GM13976 (cell line): ENCODE results near the gene CHN2.

Experiments used
- DNase-seq: peaks from one replicate; pipeline ENCODE4 v3.0.0; 2012; ENCODE audit warnings: low spot score
- CTCF ChIP-seq: IDR thresholded peaks from 2 replicates; pipeline ENCODE4 v1.5.1; 2012; ENCODE audit warnings: borderline replicate concordance, mild to moderate bottlenecking; ENCODE audit not compliant: insufficient read depth; ENCODE audit errors: extremely low read depth, missing control alignments, control extremely low read depth
- in situ Hi-C: fragments of 300-500 bp; cut with MboI; formaldehyde crosslinking; loops from one replicate; pipeline ENCODE4 v1.12.0; 2022; ENCODE audit warnings: low sequenced_read_pairs, mixed read lengths, inconsistent platforms; ENCODE audit not compliant: unreplicated experiment

Gene CHN2

GRCh38 chr7:29379551-29379950 lies 185.0 kb downstream of the CHN2 start:
- no peak for DNase-seq
- in situ Hi-C loops, result no loop called here
- TF ChIP-seq CTCF, result no peak

- TF ChIP-seq CTCF, result no peak
- in situ Hi-C loops, result no loop called here
- no peak for DNase-seq
These were observed 186.9 kb downstream of the CHN2 start for GRCh38 chr7:29381206-29382094.

- TF ChIP-seq CTCF, result no peak
- DNase-seq, result no peak
- in situ Hi-C loops, result no loop called here
These were observed 189.7 kb downstream of the CHN2 start for GRCh38 chr7:29384277-29384676.

- in situ Hi-C loops, result no loop called here
- no peak for TF ChIP-seq CTCF
- DNase-seq, result no peak
These were observed 190.7 kb downstream of the CHN2 start for GRCh38 chr7:29385214-29385814.

- in situ Hi-C loops, result no loop called here
- no peak for TF ChIP-seq CTCF
- DNase-seq, result no peak
These were observed 191.7 kb downstream of the CHN2 start for GRCh38 chr7:29386196-29386765.

- in situ Hi-C loops, result no loop called here
- no peak for TF ChIP-seq CTCF
These were observed 196.7 kb downstream of the CHN2 start for GRCh38 chr7:29391262-29391661.

More at GRCh38 chr7:29391262-29391661, 196.7 kb downstream of the CHN2 start:
- DNase-seq, result no peak
